ENCODE measurements around the gene DDX10.
"Not testable (repeated sequence)": the region's sequence is repeated elsewhere in the genome, so short reads cannot be mapped to it uniquely, and the experiment has no call there.

The DDX10 gene

DNA sequence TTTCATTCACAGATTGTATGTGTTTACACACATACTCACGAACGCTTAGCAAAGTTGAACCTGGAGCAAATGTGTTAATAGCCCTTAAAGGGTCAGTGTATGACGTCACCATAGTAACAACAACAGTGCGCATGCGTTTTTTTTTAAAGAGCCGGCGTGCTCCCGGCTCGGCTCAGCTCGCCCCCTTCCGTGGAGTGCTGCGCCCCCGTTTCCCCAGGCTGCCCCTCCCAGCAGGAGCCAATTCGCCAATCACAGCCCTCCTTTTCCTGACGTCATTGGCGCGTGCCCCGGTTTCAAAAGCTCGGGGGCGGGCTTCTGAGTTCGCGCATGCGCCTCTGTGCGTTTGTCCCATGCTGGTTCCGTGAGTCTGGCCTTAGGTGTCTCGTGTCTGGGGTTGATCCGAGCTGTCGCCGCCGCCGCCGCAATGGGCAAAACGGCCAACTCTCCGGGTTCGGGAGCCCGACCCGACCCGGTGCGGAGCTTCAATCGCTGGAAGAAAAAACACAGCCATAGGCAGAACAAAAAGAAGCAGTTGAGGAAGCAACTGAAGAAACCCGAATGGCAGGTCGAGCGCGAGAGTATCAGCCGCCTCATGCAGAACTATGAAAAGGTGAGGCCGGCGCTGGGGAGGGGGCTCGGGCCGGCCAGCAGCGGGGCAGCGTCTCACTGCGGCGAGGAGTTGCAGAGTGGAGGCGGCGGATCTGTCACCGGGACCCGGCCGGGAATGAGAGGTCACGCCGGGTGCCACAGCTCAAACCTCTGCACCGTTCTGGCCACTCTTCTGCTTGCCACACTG is at the start of gene DDX10:
Gene DDX10 (plus strand): TSS at position 340 of the 796 bp plus-strand sequence. CDS start 85 bp downstream, at position 425.
- DNase-seq (ENCODE audit: low read depth in 2 of 2) = peak; percentile 97

DNA sequence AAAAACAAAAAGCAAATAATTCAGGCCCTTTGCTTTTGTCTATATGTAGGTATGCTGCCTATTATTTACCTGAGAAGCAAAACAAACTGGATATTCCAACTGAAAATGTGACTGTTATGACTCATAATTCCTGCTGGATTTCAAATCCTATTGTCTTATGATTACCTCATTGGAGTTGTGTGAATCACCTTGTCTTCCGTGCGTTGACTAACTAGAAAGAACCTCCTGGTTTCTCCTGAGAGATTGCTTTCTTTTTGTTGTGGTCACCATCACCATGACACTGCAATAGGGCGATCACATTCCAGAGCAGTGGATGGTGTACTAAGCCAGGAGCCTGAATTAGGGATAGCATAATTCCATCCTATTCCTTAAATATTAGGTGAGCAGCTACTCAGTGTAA is 48.3 kb upstream of the DDX10 start:
- DNase-seq (ENCODE audit: low read depth in 2 of 2) = no peak

DNA sequence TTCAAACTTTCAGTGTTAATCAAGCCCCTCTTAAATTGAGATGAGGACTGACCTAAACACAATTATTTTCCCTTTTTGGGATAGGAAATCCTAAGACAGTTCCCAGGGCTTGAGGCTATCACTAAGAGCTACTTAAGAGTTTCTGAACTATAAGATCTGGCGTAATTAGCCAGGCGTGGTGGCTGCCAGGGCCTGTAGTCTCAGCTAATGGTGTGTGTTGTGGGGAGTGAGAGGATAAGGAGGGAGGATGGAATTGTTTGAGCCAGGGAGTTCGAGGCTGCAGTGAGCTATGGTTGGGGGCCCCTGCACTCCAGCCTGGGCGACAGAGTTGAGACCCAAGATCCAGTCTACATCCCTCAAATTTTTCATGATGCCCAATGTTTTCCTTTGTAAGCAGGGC is 47.8 kb upstream of the DDX10 start:
- no peak for DNase-seq (ENCODE audit: low read depth in 2 of 2)

DNA sequence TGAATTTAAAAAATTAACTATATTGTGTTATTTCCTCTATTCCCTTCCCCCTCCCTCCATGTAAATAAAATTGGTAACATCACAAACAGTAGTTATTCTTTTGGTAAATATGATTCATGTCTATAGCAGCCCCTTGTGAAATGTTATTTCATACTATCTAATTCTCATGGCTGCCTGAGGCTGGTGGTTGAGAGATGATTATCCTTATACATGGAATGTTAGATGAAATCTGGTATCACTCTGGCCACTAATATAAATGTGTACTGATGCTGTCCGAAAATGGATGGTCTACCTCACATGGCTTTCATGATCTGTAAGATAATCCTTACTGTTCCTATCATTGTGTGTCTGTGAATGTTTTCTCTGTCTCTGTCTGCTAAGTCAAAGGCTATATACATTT is 46.3 kb upstream of the DDX10 start:
- DNase-seq (ENCODE audit: low read depth in 2 of 2) = no peak

DNA sequence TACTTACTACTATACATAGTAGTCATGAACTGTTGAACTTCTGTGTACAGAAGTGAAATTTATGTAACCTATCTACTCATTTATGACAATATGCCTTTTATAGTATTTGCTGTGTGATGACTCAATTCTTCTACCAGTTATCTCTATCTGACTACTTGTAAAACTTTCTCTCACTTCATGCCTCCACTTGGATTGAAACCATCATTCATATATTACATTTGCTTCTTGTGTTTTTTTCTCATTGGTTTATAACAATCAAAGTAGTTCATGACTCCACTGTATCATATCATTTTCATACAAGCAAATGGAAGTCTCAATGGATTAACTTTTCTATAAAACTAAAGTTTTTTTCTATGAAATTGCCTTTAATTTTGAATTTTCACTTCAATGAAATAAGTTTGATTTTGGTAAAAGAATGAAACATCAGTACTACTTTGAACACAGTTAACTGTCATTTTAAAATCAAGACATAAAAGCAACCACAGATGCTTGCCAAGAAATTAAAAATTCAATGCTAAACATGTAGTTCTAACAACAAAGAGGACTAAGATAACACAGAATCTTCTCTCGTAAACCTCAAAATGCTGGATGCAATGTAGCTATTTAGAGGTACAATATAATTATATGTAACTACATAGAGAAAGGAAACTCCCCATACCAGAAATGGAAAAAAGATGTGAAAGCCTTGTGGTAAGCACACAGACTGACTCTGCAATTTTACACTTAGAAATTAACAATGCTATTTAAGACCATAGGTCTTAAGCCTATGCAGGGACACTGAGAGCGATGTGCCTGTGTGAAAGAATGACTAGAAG is 43.7 kb upstream of the DDX10 start:
- DNase-seq (ENCODE audit: low read depth in 2 of 2) = no peak

DNA sequence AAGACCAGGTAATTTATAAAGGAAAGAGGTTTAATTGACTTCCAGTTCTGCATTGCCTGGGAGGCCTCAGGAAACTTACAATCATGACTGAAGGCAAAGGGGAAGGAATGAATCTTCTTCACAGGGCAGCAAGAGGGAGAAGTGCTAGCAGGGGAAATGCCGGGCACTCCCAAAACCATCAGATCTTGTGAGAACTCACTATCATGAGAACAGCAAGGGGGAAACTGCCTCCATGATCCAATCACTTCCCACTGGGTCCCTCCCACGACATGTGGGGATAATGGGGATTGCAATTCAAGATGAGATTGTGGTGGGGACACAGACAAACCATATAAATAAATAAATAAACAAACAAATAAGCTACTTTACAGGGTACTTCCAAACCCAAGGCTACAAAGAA is 42.5 kb upstream of the DDX10 start:
- no peak for DNase-seq (ENCODE audit: low read depth in 2 of 2)

DNA sequence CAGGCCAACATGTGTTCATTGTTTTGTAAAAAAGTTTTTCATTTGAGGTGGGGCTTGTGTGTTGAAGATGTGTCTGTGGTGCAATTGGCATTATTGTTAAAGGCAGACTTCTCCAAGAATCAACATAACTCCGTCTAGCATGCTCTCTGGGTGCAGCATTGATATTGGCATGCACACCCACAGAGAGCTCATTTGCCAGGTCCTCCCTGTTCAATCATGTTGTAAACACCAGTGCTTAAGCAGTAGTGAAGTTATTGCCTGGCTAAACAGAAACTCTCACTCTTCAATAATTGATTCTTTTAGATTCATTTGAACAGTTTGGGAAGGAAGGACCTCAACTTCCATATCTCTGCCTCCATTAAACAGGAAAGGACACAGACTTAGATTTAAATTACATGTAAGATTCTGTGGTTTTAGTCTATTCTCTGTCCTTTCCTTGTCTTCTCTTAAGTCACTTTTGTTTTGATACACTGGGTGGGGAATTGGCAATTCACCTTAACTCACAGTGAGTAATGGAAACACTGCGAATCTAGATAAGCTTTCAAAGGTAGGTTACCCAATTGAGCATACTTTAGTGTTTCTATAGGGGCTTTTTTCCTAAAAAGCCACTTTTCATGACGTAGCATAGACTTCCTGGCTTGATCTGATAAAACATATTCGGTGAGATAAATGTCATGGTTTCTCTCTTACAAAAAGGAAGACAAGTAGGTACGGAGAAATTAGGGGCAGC is 40.5 kb upstream of the DDX10 start:
- DNase-seq (ENCODE audit: low read depth in 2 of 2) = no peak

DNA sequence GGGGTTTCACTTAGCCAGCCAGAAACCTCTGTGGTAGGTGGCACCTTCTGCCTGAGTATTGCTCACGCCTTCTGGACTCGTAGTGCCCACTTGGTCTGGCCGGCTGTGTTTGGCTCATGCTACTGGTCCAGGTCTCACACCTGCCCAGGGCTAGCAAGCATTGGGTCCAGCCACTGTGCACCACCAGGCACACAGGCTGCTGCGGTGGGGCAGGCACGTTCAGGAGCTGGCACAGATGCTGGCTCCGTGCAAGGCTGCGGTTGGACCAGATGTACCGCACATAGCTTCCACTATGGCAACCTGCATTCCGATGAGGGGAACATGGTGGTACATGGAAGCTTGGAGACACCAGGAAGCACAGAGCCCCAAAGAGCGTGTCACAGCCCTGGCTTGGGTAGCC is 36.5 kb upstream of the DDX10 start:
- DNase-seq (ENCODE audit: low read depth in 2 of 2) = no peak

DNA sequence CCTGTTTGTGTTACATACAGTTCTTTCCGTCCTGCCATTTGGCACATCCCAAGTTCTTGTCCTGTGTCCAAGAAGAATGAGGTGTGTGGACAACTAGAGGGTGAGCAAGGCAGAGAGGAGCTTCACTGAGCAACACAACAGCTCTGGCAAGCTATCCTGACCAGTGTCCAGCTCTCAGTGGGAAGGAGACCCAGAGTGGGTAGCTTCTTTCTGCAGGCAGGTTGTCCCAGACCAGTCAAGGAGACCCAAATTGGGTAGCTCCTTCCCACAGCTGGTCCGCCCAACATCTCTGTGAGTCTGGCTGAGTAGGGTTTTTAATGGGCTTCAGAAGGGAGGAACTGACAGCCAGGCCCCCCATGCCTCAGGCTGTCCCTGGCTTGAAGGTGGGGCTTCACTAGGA is 36.1 kb upstream of the DDX10 start:
- no peak for DNase-seq (ENCODE audit: low read depth in 2 of 2)

DNA sequence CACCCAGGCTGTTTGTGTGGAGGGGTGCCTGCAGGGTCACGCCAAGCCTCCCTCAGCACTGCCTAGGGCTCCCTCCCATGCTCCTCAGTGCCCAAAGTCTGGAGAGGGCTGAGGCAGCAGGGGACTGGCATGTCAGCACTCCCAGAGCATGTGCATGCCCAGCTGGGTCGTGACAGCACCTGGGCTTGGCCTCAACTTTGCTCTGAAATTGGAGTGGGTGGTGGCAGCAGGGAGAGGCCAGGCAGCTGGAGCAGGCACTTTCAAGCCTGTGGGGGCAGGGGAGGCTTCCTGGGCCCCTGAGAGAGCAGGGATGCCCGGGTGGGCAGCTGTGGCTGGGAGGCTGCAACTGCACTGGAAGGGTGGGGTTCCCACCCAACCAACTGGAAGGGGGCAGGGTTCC is 35.6 kb upstream of the DDX10 start:
- DNase-seq (ENCODE audit: low read depth in 2 of 2) = no peak

DNA sequence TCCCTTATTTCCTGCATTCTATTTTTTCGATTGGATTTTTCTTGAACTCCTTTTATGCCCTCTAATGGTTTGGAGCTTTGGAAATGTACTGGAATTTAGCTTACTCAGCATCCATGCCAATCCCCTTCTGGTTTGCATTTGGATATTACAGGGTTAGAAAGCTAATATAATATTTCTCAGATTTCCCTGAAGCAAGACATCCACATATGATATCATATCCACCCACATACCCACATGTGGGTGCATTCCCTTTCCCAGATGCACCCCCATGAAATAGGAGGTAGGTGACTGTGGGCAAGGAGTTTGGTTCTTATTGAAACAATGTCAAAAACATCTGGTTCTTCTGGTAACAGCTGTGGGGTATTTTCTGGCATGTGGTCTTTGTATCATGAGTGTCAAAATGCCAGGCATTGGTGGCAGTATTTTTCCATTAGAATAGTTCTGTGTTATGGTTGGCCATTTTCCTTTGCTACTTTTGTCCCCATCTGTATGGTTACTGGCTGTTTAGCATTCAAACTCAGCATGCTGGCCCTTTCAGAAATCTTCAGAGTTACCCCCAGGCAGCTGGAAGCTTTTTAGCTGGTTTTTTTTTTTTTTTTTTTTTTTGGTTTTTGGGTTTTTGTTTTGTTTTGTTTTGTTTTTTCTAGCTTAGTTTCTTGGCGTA is 32.7 kb upstream of the DDX10 start:
- DNase-seq (ENCODE audit: low read depth in 2 of 2) = no peak

DNA sequence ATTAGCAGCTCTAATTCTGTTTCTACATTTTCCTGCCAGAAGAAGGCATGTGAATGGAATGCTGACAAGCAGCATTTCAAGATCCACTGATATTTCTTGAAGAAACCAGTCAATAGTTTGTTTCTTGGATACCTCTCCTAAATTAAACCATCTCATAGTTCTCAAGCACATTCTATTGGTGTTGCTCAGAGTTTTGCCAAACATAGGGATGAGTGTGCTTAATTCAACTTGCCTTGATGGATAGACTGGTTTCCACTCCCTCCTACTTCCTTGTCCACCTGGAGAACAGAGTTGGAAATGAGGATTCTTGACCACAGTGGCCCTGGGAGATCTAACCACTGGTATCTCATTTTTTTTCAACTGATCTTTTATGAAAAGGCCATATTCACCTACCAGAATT is 29.8 kb upstream of the DDX10 start:
- no peak for DNase-seq (ENCODE audit: low read depth in 2 of 2)

DNA sequence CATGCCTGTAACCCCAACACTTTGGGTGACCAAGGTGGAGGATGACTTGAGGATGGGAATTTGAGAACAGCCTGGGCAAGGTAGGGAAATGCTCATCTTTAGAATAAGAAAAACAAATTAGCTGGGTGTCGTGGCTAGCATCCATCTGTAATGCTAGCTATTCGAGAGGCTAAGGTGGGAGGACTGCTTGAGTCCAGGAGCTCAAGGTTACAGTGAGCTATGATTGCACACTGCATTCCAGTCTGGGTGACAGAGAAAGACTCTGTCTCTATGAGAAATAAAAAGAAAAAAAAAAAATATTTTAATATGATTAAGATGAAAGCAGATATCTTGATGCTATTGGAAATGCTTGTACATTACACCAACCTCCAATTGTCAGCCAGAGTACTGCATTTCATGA is 28.6 kb upstream of the DDX10 start:
- no peak for DNase-seq (ENCODE audit: low read depth in 2 of 2)

DNA sequence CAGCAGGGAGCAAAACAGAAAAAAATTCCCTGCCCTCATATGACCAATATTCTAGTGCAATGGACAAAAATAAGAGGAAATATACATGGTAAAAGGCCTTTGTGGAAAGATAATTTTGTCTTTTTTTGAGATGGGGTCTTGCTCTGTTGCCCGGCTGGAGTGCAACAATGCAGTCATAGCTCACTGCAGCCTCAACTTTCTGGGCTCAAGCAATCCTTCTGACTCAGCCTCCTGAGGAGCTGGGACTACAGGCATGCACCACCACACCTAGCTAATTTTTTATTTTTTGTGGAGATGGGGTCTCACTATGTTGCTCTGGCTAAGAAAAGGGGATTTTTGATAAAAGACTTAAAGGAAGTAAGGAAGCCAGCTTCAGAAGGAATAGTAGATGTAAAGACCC is 25.7 kb upstream of the DDX10 start:
- no peak for DNase-seq (ENCODE audit: low read depth in 2 of 2)

DNA sequence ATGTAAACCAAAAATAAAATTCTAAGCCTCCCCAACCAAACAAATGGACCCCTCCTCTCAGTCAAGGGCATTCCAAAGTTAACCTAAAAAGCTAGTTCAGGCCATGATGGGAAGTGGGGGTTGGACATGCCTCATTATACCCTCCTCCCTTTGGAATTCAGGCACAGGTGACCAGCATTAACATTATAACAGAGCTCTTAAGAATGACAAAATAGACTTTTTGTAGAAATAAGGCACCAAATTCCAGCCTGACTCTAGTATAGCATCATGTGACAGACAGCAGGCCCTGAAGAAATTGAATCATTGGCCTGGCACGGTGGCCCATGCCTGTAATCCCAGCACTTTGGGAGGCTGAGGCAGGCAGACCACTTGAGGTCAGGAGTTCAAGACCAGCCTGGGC is 23.1 kb upstream of the DDX10 start:
- DNase-seq (ENCODE audit: low read depth in 2 of 2) = not testable (repeated sequence)

DNA sequence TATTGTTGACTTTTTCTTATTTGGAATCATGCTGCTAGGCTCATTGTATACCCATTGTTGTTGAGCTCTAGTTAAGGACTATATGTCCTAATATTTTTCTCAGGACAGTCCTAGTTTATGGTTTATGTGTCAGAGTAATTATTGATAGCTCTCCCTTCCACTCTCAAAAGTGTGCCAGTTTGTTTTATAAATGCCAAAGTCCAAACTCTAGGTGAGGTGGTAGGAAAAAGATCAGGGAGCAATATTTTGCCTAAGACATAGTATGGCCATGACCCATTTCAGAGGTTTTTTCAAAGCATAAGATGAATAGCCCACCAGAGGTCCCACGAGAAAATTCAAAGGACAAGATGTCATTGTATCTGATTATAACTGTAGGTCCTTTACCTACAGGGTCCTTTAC is 20.9 kb upstream of the DDX10 start:
- DNase-seq (ENCODE audit: low read depth in 2 of 2) = no peak

DNA sequence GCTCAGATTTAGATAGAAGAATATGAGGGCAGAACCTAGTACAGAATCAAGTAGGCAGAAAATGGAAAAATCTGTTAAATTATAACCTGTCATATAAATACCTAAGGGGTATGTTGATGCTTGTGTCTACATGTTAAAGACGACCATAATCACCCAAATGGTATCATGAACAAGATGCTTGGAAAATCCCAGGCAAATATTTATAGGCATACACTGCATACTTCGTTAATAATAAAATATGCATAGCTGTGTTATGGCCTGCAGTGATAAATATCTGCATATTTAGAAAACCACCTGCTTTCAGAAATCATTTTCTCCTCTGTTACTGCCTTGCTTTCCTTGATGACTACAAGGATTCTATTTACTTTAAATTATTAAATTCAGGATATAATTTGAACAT is 18.9 kb upstream of the DDX10 start:
- DNase-seq (ENCODE audit: low read depth in 2 of 2) = no peak

DNA sequence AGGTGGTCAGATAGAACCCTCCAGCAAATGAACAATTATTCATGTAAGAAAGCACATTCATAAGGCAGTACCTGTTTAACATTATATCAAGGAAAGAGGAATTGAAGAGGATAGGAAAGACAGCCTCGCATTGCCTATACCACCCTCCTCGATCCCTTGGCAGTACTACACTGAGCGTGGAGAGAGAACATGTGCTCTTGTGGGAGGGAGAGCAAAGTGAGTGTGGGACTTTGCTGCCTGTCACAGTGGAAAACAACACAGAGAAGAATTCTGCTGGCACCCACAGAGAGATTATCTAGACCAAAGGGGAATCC is 17.5 kb upstream of the DDX10 start:
- DNase-seq (ENCODE audit: low read depth in 2 of 2) = no peak

DNA sequence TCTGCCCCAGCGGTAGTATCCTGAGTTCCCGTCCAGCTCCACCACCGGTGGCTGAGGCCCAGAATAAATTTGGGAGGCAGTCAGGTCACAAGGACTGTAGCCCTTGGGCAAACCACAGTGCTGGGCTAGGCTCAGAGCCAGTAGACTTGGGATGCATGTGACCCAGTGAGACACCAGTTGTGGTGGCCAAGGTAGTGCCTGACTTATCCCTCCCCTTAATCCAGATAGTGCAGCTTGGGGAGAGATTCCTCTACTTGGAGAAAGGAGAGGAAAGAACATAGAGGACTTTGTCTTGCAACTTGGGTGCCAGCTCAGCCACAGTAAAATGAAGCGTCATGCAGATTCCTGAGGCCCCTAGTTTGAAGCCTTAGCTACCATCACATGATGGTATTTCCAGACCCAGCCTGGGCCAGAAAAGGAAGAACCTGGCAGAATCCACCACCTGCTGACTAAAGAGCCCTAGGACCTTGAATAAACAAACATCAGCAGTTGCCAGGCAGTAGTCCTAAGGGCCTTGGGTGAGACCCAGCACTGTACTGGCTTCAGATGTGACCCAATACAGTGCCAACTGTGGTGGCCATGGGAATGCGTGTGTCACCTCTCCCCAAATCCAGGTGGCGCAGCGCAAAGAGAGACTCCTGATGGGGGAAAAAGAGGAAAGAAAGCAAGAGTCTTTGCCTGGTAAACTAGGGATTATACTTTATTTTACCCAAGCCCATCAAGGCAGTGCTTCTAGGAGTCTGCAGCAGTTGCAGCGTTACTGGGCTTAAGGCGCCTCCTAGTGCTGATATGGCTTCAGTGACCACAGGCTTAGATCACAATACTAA is 17.0 kb upstream of the DDX10 start:
- DNase-seq (ENCODE audit: low read depth in 2 of 2) = peak; percentile 22 to 44

DNA sequence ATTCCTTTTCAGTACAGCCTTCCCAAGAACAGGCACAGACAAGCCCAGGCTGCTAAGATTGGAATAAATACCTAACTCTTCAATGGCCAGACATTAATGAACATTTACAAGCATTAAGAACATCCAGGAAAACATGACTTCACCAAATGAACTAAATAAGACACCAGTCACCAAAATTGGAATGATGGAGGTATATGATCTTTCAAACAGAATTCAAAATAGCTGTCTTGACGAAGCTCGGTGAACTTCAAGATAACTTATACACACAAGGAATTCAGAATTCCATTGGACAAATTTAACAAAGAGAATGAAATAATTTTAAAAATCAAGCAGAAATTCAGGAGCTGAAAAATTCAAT is 16.4 kb upstream of the DDX10 start:
- DNase-seq (ENCODE audit: low read depth in 2 of 2) = no peak

DNA sequence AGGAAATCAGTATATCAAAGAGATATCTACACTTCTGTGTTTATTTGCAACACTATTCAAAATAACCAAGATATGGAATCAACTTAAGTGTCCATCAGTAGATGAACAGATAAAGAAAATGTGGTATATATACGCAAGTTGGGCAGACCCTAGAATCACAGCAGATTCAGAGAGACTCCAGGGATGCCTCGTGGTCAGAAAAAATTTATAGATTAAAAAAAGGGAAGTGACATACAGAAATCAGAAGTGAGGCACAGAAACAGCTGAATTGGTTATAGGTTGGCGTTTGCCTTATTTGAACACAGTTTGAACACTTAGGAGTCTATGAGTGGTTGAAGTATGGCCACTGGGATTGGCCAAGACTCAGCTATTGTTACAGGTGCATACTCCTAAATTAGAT is 10.8 kb upstream of the DDX10 start:
- not testable (repeated sequence) for DNase-seq (ENCODE audit: low read depth in 2 of 2)
